HL-60 (cell line): ENCODE results near the gene PIGH.

Source experiments
- DNase-seq, 2 experiments: peaks; one replicate each; pipeline ENCODE4 v3.0.0-alpha.2; 2010 to 2020; ENCODE audit warnings: low read depth in 1 of 2, low spot score in 1 of 2
- H3K27ac ChIP-seq: fragments of 250-450 bp; sonication (Bioruptor Pico); replicated peaks from 2 replicates; pipeline ENCODE4 v1.5.1; 2020; ENCODE audit warnings: mild to moderate bottlenecking, moderate library complexity
- H3K27me3 ChIP-seq: fragments of 250-450 bp; sonication (Bioruptor Pico); 2 replicates; pipeline ENCODE4 v1.5.1; 2021; ENCODE audit warnings: mild to moderate bottlenecking, moderate library complexity; ENCODE audit not compliant: insufficient read depth, poor library complexity, severe bottlenecking
- H3K4me3 ChIP-seq: replicated peaks from 2 replicates; pipeline ENCODE4 v1.5.1; 2011; ENCODE audit warnings: mild to moderate bottlenecking, control low read depth, low read length; ENCODE audit not compliant: insufficient read depth
- CTCF ChIP-seq: IDR thresholded peaks from one replicate; pipeline ENCODE4 v1.5.1; 2011; ENCODE audit warnings: low read length, control low read depth, inconsistent platforms; ENCODE audit not compliant: insufficient read depth
- GABPA ChIP-seq: IDR thresholded peaks from 2 replicates; pipeline ENCODE4 v1.6.1; 2012; ENCODE audit warnings: low read depth
- POLR2AphosphoS5 ChIP-seq: IDR thresholded peaks from 2 replicates; pipeline ENCODE4 v1.6.1; 2012; ENCODE audit warnings: low read depth
- REST ChIP-seq: IDR thresholded peaks from 2 replicates; pipeline ENCODE4 v1.6.1; 2012; ENCODE audit warnings: low read depth; ENCODE audit not compliant: insufficient replicate concordance
- SPI1 ChIP-seq: IDR thresholded peaks from 2 replicates; pipeline ENCODE4 v1.6.1; 2012; ENCODE audit warnings: low read depth, mild to moderate bottlenecking, borderline replicate concordance

Gene PIGH

DNA sequence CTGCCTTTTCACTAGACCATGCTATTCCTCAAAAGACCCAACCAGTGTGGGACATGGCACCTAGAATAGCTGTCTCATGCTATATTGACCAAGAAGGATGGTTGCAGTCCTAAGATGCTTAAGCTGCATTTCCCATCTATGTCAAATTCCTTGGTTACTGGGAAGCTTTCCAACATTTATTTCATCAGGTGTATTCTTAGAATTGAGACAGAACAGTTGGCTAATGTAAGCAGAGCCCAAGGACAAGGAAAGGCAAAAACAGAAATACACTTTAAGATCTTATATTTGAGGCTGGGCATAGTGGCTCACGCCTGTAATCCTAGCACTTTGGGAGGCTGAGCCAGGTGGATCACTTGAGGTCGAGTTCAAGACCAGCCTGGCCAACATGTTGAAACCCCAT is 44.4 kb upstream of the PIGH start:
- DNase-seq: no peak
- TF ChIP-seq GABPA (no peak), POLR2AphosphoS5 (no peak), REST (no peak), SPI1 (no peak), CTCF (no peak)
- no peaks in the 10 kb centered on the region for H3K27me3 ChIP-seq

DNA sequence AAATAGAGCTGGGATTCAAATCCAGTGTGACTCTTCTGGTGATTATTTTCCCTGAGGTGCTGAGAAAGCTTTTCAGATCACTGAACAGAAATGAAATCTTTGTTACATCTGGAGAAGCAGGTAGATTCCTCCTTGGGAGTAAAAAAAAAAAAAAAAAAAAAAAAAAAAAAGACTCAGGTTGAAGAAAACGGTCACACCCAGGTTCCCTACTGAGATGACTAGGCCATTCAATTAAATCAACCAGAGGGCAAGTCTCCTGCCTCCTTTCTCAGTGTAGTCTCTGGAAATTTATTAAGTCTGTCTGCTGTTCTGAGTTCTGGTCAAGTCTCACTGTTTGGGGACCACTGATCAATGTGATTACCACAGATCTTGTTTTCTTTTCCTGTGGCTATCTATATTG is 43.6 kb upstream of the PIGH start:
- TF ChIP-seq REST (no peak), SPI1 (no peak), POLR2AphosphoS5 (no peak), GABPA (no peak), CTCF (no peak)
- H3K27ac ChIP-seq: no peak overlapping the region
- no peak overlapping the region for H3K4me3 ChIP-seq
- no peaks in the 10 kb centered on the region for H3K27me3 ChIP-seq
- no peak for DNase-seq

More for the DNA sequence above, 44.4 kb upstream of the PIGH start:
- H3K27ac ChIP-seq: no peak overlapping the region
- no peak overlapping the region for H3K4me3 ChIP-seq

DNA sequence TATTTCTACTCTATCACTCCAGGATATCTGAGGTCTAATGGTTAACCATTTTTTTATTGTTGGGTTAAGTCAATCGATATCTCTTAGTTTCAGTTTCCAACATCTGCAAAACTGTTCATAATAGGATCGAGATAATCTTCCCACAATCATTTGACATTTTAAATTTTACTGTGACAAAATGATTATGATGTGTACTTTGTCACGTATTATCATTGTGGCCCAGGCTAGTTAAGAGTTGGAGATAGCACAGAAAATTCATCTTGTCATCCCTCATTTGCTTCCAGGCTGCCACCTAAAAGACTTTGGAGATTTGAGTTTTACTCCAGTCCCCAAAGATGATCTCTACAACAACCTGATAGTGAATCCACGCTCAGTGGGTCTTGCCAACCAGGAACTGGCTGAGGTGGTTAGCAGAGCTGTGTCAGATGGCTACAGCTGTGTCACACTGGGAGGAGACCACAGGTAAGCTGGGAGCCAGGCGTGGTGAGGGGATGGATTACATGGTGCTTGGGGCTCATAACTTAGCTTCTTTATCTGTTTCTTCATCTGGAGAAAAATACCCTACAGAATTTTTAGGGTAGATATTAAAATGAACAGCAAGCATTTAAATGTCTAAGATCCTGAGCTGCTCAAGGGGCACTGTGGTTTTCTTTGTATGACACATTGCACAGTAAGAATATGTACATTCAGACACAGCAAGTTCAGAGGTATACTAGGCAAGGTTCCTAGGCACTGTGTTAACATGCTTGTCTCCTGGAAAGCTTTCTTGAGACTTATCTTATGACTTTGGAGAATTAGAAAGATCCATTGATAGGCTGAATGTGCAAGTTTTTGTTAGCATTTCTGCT is 42.1 kb upstream of the PIGH start:
- Histone ChIP-seq H3K4me3 (no peak overlapping the region), H3K27ac (no peak overlapping the region), H3K27me3 (no peaks in the 10 kb centered on the region)
- TF ChIP-seq REST: no peak
- TF ChIP-seq CTCF: no peak
- no peak for DNase-seq
